Adrenal gland (tissue), 5 donors: ENCODE measurements around the gene SEC16A.

Experiments used
- CTCF ChIP-seq, 6 experiments: fragments of 450-650 bp in 4 of 6; fragments of 200-600 bp in 2 of 6; sonication (generic) in 1 of 6; IDR thresholded peaks; 1 replicate in 5 of 6; 2 replicates in 1 of 6; pipeline versions ENCODE4 v1.5.1 to v1.8.0; 2016 to 2021; ENCODE audit warnings: antibody characterized with exemption in 6 of 6, mild to moderate bottlenecking in 2 of 6, moderate library complexity in 1 of 6
- POLR2A ChIP-seq, 2 donors: fragments of 450-650 bp; IDR thresholded peaks; one replicate each; pipeline ENCODE4 v1.6.1; 2017; ENCODE audit warnings: antibody characterized with exemption in 2 of 2, mild to moderate bottlenecking in 2 of 2, moderate library complexity in 1 of 2
- donor health status: DM: no; HTN: no; CAD: no.

- no peak for TF ChIP-seq CTCF (IDR thresholded peaks at IDR 0.05)
- no peak for TF ChIP-seq POLR2A (IDR thresholded peaks at IDR 0.05)
Observed at GRCh38 chr9:136434580-136435169, 48.2 kb downstream of the SEC16A start.
